ENCODE results near the gene FILIP1.
"Not testable (repeated sequence)": the region's sequence is repeated elsewhere in the genome, so short reads cannot be mapped to it uniquely, and the experiment has no call there.

Gene FILIP1

DNA sequence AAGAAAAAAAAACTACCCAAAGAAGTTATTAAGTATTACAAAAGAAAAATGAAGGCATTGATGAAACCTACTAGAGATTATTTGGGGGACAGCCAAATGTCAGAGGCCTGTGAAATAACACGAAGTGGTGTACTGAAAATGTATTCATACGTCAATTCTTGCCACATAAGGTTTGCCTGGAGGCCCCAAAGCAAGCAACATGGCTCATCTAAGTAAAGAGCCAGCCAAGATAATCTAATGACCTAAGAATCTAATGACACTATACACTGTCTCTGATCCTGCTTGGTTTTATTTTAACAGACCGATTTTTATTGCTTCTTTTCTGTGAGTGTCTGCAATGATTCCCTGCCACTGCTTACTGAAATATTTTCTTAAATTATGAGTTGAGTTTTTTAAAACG is 34.7 kb downstream of the FILIP1 start:
- DNase-seq (ENCODE audit: low spot score): peak; percentile 58

DNA sequence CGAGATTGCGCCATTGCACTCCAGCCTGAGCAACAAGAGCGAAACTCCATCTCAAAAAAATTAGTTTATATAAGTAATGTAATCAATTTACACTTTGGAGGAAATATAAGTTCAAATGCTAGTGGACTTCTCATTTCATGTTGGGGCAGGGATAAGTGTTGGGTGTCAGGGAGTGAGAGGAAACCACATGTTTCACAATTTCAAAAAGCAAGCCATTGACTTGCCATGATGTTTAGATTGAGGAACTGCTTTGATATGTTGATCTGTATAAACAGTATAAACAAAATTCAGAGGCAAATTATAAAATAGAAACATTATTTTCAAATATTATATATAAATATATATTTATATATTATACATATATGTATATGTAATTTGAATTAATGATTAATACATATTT is 42.7 kb downstream of the FILIP1 start:
- DNase-seq (ENCODE audit: low spot score): no peak

DNA sequence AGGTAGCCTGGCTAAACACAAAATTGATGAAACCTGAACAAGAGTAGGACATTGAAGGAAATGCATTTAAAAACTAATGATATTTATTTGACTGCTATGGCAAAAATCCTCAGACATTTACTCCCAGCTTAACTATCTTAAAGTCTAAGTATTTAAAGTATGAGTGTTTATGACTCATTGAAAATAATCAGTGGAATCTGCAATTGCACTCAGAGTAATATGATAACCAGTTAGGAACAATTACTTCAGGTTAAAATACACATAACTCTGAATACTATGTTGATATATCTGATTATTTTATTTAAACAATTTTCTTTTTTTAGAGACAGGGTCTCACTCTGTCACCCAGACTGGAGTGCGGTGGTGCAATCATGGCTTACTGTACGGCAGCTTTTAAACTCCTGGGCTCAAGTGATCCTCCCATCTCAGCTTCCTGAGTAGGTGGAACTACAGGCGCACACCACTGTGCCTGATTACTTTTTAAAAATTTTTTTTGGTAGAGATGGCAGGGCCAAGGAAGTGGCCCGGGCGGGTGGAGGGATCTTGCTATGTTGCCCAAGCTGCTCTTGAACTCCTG is 43.9 kb downstream of the FILIP1 start:
- DNase-seq (ENCODE audit: low spot score): no peak

DNA sequence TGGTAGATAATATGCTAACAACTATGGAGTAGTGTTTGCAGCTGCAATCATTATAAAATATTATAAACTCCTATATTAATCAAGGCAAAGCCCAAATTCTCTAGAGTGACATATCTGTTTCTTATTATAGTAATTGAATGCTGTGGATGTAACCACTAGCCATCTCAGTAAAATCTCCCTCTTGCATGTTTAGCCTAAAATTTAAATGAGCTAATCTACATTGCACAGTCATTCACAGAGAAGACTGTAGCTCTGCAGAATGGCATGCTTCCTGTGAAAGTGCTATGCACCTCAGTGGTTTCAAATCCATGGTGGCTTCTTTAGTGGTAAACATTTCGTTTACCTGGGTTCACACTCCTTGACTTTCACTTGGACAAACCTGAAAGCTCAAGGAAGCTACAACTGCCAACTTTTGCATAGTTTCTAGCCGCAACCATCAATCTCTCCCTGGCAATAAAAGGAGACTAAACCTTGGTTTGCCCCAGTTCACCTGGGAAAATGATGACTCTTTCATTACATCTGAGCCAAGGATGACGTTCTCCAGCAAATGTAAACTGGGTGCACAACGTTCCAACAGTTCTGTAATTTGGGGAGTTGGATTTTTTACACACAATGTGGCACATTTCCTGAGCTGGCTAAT is 47.2 kb downstream of the FILIP1 start:
- no peak for DNase-seq (ENCODE audit: low spot score)

DNA sequence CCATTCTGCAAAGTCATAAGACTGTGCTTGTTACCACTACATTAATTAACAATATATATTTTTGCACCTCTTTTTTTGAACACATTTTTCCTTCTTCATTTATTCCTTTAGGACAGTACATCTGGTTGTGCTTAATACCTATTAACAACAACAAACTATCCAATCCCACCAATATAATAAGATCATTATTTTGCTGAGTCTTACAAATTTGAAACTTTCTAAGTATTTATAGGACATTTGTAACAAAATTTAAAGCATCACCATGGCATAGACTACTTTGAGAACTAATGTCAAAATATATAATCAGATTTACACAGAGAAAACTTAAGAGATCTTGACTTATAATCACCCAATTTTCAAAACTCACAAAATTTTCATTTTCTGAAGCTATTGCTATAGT is 47.9 kb downstream of the FILIP1 start:
- no peak for DNase-seq (ENCODE audit: low spot score)

DNA sequence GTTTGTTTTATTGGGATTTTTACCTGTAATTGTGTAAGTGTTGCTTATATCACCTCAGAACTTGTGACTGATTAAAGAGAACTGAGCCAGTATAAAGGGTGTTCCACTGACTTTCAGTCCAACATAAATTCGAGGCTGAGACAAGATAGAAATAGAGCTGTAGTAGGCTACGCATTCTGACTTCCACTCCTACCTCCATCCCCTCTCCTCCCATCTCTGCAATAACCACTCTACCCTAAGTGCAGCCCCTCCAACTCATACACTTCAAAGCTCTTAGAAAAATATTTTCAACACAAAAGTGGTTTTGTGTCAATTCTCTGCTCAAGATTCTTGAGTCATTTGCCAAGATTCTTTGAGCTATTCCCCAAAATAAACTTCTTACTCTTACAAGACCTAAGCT is 48.7 kb downstream of the FILIP1 start:
- no peak for DNase-seq (ENCODE audit: low spot score)

DNA sequence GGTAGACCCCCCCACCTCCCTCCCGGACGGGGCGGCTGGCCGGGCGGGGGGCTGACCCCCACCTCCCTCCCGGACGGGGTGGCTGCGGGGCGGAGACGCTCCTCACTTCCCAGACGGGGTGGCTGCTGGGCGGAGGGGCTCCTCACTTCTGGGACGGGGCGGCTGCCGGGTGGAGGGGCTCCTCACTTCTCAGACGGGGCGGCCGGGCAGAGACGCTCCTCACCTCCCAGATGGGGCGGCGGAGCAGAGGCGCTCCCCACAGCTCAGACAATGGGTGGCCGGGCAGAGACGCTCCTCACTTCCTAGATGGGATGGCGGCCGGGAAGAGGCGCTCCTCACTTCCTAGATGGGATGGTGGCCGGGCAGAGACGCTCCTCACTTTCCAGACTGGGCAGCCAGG is 51.7 kb downstream of the FILIP1 start:
- DNase-seq (ENCODE audit: low spot score): not testable (repeated sequence)

DNA sequence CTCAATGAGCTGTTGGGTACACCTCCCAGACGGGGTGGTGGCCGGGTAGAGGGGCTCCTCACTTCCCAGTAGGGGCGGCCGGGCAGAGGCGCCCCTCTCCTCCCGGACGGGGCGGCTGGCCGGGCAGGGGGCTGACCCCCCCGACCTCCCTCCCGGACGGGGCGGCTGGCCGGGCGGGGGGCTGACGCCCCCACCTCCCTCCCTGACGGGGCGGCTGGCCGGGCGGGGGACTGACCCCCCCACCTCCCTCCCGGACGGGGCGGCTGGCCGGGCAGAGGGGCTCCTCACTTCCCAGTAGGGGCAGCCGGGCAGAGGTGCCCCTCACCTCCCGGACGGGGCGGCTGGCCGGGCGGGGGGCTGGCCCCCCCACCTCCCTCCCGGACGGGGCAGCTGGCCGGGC is 52.1 kb downstream of the FILIP1 start:
- DNase-seq (ENCODE audit: low spot score): not testable (repeated sequence)

DNA sequence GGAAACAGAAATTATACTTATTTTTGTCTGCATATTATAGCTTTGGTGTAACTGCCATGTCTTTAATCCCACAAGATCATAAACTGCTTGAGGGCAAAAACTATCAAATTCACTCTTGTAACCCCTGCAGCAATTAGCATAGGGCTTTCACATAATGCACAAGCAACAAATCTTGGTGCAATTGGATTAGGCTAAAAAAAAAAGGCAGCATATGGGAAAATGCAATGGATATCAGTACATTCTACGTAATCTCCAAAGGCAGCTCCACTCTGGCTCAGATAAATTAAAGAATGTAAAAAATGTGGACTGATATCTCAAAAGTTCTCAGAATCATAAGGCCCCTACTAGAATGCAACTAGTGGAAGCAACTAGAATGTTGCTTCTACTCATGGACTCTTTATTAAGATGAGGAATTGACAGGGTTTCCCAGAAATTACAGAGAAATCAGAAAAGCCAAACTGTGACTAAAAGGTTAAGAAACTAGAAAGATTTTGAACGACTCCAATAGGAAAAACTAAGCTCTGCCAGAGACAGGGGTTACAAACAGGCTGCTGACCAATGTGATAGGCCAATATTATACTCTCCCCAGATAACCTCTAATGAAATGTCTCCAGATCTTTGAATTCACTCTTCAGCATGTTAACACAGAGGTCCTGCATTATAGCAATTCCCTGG is 55.0 kb downstream of the FILIP1 start:
- DNase-seq (ENCODE audit: low spot score): no peak

DNA sequence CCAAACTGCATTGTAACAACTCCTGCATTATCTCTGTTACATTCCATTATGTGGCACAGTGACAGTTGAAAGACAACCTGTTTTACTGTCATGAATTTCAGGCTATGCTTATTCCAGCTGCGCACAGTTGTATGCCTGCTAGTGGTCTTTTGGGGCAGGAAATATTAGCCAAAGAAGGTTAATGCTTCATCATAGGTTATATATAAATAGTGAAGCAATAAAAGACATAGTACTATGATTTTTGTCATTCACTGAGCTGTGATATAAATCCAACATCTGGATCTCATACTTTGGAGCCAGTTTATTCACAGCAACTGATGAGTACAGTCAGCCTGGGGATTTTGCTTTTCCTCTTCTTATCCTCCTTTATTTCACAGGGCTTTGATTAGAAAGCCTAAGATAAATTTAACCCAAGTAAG is 55.6 kb downstream of the FILIP1 start:
- no peak for DNase-seq (ENCODE audit: low spot score)

DNA sequence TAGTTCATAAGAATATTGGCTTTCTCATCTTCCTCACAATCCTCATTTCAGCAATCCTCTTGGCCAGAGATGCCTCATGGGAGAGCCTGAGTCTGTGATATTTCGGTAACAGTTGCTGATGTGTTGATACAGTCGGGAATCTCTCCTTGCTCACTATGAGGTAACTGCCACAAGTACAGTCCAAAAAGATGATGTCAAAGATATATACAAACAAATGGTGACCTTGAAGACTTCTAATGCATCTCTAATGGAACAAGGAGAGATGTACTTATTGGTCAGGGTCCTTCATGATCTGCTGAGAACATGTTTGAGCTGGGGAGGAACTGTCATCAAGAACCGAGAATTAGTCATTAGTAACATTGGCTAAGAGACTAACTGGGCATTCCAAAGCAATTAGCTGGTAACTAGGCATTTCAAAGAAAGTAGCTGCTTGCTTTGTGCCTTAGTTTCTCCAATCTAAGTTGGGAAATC is 56.1 kb downstream of the FILIP1 start:
- DNase-seq (ENCODE audit: low spot score): no peak

DNA sequence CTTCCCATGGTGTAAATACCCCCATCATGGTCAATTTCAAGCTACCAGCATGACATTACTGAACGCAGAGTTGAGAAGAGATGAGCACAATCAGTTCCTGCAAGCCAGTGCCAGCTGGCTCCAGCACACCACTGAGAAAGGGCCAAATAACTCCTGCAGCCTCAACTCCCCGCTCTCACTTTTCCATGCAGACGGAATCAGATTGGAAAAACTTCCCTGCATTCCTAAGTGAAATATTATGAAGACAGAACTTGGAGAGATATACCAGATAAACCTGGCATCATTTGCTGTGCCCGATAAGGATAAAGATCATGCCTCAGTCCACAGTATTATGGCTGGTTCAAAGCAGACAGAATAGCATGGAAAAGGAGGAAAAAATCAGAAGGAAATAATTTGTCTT is 56.7 kb downstream of the FILIP1 start:
- DNase-seq (ENCODE audit: low spot score): no peak

DNA sequence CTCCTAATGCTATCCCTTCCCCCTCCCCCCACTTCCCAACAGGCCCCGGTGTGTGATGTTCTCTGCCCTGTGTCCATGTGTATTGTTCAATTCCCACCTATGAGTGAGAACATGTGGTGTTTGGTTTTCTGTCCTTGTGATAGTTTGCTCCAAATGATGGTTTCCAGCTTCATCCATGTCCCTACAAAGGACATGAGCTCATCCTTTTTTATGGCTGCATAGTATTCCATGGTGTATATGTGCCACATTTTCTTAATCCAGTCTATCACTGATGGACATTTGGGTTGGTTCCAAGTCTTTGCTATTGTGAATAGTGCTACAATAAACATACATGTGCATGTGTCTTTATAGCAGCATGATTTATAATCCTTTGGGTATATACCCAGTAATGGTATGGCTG is 60.8 kb downstream of the FILIP1 start:
- DNase-seq (ENCODE audit: low spot score): not testable (repeated sequence)

DNA sequence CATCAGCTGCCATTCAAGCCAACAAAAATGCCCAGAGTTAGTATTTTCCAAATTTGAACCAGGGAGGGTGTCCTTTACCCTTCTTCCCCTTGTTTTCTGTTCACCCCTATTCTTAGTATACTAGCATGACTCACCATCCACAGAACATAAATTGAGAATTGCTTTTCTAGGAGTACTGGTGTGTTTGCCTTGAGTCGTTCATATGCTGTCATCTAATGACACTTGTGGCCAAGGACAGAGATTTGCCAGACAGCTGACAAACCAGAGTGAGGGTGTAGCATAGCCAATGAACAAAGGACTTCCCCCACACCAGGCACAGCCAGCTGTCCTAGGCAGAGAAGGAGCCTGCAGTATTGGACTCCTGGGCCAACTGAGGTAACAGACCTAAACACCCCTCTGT is 62.2 kb downstream of the FILIP1 start:
- DNase-seq (ENCODE audit: low spot score): no peak

DNA sequence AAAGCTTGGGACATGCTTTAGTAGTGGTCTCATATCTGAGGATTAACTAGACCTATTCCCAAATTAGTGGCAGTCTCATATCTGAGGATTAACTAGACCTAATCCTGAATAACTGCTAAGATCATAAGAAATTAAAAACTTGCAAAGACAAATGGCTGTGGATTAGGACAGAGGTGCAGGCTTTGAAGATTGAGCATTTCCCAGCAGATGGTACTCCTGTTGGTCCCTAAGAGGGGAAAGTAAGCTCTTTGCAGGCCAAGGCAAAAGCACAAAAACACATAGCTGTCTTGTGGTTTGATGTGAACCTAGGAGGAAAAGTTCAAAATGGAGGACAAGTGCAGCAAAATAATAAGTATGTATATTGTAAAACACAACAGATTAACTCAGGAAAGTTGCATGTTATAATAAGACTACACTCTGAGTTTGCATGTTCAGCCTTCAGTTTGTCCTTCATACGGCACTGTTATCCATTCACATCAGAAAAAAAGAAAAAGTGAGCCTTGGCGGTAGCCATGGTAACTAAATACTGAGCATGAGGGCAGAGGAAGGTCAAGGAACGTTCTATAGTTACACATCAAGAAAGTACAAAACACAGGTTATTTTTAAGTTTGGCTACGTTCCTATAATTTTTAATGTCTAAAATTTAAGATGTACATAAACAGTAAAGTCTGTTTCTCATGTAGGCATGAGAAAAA is 62.8 kb downstream of the FILIP1 start:
- DNase-seq (ENCODE audit: low spot score): no peak

DNA sequence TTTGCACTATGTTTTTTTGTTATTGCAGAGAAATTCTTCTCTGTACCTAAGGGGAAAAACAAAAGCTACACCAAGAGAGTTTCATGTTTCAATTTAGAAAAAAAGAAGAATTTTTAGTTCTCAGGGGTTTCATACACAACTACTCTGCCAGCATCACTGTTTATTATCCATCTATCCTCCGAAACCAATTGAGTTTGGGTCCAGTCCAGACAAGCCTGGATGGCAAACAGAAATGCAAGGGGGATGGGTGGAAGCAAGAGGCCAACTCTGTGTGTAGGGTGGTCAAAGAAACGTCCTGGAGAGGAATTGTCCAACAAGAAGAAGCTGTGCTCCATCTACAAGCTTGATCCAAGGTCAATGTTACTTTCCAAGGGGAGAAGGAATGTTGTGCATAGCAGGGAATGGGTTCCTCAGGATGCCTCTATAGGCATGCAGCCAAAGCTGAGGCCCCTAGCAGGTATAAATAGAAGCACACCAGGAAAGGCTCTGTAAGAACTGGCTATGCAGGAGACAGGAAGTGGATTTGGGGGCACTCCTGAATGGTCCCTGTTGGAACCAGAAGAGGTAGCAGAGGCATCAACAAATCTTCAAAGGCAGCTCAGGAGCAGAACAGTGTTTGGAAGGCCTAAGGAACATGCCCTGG is 64.4 kb downstream of the FILIP1 start:
- DNase-seq (ENCODE audit: low spot score): no peak

DNA sequence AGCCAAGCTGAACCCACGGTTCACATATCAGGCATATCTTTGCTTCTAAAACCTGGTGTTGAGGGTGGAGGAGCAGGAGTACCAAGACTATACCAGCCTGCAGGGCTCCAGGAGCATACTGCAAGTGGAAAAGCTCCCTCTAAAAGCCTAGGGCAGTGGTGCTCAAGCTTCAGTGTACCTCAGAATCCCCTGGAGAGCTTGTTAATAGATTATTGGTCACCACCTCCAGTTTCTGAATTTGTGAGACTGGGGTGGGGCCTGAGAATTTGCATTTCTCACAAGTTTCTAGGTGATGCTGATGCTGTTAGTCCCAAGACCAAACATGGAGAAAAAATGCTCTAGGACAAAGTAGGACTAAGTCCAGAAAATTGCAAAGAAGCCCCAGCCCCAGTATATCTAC is 65.4 kb downstream of the FILIP1 start:
- no peak for DNase-seq (ENCODE audit: low spot score)

DNA sequence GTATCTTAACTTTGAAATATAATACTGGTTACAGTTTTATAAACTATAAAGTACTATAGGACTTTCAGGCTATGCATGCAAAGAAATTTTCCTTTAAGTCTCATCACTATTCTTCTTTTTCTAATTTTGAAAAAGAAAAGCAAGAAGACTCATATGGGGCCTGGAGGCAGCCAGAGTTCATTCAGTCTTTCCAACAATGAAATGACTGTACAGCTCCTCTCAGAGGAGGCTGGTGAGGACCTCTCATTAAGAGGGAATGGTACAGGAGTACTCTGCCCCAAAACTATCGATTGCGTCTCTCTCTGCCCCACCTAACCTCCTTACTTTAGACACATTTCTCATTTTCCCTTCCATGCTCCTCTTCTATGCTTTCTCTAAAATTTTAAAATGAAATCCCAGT is 66.3 kb downstream of the FILIP1 start:
- no peak for DNase-seq (ENCODE audit: low spot score)

DNA sequence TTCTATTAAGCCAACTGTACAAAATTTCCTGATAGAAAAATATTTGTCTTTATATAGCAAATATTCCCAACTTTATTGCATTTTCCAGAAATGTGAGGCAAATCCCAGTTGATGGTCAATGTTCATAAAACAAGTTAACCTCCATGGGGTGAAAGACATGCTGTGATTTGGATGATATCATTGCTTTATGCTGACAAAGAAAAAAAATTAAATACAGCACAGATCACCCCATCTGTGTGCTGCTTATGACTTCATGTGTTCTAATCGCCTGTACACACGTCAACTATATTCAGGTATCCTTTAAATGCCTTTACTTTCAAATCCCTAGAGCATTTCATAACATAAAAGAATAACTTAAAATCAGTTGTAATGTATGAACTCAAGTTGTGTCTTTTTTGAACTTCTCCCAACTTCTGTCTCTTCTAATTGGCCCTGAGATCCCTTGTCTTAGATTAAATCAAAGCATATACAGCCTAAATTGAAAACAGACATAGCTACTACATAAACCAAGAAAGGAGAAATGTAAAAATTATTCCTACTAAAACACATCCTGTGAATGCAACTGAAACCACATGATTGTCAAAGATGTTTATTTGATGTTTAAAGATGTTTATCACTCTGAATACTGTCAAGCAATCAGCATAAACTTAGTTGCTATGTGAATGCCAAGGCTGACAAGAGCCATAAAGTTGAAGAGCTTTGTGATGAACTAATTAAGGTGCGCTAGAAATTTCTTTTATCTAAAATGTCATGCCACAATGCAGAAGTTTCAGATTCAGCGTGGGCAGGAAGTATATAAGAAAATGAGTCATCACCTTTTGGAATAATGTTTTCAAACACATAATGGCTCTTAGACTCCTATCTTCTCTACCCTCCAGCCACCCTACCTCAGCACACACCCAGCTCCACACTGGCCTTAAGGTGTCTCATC is 68.7 kb downstream of the FILIP1 start:
- DNase-seq (ENCODE audit: low spot score): peak; percentile 9

DNA sequence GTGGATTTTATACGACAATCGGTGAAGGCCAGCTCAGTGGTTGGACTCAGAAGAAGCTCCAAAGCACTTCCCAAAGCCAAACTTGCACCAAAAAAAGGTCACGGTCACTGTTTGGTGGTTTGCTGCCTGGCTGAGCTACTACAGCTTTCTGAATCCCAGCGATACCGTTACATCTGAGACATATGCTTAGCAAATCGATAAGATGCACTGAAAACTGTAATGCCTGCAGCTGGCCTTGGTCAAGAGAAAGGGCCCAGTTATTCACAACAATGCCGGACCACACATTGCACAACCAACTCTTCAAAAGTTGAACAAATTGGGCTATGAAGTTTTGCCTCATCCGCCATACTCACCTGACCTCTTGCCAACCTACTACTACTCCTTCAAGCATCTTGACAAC is 70.2 kb downstream of the FILIP1 start:
- DNase-seq (ENCODE audit: low spot score): no peak

DNA sequence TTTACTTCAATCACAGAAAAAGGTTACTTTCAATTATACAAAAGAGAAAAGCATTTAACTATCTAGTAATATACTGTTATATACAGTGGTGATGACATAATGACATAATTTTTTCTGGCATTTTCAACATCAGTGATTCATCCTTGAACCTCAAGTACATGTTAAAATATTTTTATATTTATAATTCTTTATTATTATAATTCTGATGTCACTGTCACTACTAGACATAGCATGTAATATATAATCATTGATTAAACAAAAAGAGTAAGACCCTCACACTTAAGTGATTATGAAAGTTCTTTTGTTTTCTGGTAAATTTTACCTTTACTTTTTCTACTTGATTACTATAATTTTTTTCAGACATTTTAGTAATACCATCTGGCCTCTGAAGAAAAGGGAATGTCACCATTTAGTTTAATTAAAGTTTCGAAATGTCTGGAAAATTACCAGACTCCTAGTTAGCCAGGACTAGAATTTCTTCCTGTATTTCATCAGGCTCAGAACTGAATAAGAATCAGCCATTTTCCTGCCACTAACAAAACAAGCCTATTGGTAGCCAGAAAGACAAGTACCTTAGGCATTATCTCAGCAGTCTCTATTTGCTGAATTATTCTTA is 71.5 kb downstream of the FILIP1 start:
- DNase-seq (ENCODE audit: low spot score): no peak
